ENCODE data around the gene PPARD. TPM values are rescaled to one million over a fixed set of nuclear protein-coding genes. Genes with fewer than 3 reads are reported as not detected.
"Not testable (repeated sequence)": the region's sequence is repeated elsewhere in the genome, so short reads cannot be mapped to it uniquely, and the experiment has no call there.

Gene PPARD
- total RNA-seq, 6 experiments from 2014 or later = 5.2 to 18.8 (median 5.9) TPM

DNA sequence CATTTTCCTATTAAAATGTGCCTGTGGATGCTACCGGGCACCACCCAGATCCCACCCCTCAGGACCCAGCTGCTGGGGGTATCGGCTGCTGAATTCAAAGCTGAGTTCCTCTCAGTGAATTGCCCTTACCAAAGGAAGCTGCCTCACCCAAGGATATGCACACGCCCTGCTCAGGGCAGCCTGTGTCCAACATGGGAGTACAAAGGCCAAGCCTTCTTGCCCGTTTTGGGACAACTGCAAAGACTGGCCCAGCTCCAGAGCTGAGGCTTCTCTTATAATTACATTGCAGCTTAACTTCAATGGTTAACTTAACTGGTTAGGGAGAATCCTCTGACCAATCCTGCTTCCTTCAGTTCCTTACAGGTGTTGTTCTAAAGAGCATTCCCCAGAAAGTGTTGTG, 89.9 kb downstream of the PPARD start:
- DNase-seq (no peak), ATAC-seq (peak in 3 of 4 donors; percentile 25 to 51 (median 31))
- H3K9me3 ChIP-seq = peaks cover 0 to 3% (median 0%) of the 10 kb centered on the region in 4 donors
- H3K27ac ChIP-seq = no peak overlapping the region
- no peak for TF ChIP-seq POLR2A (IDR thresholded peaks at IDR 0.05)
- TF ChIP-seq, protein P1, sequence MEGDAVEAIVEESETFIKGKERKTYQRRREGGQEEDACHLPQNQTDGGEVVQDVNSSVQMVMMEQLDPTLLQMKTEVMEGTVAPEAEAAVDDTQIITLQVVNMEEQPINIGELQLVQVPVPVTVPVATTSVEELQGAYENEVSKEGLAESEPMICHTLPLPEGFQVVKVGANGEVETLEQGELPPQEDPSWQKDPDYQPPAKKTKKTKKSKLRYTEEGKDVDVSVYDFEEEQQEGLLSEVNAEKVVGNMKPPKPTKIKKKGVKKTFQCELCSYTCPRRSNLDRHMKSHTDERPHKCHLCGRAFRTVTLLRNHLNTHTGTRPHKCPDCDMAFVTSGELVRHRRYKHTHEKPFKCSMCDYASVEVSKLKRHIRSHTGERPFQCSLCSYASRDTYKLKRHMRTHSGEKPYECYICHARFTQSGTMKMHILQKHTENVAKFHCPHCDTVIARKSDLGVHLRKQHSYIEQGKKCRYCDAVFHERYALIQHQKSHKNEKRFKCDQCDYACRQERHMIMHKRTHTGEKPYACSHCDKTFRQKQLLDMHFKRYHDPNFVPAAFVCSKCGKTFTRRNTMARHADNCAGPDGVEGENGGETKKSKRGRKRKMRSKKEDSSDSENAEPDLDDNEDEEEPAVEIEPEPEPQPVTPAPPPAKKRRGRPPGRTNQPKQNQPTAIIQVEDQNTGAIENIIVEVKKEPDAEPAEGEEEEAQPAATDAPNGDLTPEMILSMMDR (IDR thresholded peaks at IDR 0.05) = no peak
- H3K4me1 ChIP-seq = peaks cover 0 to 18% (median 4%) of the 10 kb centered on the region in 4 donors
- H3K4me3 ChIP-seq = no peak overlapping the region
- no peaks in the 10 kb centered on the region for H3K27me3 ChIP-seq
- H3K36me3 ChIP-seq = no peaks in the 10 kb centered on the region
- 44% methylated on average over 3 of the region's 4 CpGs for WGBS (ENCODE audit: insufficient coverage, low coverage, low lambda C conversion rate, missing lambda C conversion rate)
- intact Hi-C loops (cut with DNase I) = no loop called here

DNA sequence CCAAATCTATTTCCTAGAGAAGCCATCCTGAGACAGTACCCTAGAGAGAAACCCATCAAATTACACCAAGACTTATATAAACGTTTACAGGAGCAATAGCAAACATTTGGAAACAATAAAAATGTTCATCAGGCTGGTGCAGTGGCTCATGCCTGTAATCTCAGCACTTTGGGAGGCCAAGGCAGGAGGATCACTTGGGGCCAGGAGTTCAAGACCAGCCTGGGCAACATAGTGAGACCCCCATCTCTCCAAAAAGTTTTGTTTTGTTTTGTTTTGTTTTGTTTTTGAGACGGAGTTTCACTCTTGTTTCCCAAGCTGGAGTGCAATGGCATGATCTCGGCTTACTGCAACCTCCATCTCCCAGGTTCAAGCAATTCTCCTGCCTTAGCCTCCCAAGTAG, 90.3 kb downstream of the PPARD start:
- H3K36me3 ChIP-seq; H3K9me3 ChIP-seq; H3K27me3 ChIP-seq; H3K27ac ChIP-seq; H3K4me3 ChIP-seq; DNase-seq; intact Hi-C loops (cut with DNase I); ATAC-seq: not testable (repeated sequence)
- WGBS (ENCODE audit: insufficient coverage, low coverage, low lambda C conversion rate, missing lambda C conversion rate) = 56% methylated on average over 3 of the region's 3 CpGs
- peaks cover 0 to 18% (median 4%) of the 10 kb centered on the region in 4 donors for H3K4me1 ChIP-seq

DNA sequence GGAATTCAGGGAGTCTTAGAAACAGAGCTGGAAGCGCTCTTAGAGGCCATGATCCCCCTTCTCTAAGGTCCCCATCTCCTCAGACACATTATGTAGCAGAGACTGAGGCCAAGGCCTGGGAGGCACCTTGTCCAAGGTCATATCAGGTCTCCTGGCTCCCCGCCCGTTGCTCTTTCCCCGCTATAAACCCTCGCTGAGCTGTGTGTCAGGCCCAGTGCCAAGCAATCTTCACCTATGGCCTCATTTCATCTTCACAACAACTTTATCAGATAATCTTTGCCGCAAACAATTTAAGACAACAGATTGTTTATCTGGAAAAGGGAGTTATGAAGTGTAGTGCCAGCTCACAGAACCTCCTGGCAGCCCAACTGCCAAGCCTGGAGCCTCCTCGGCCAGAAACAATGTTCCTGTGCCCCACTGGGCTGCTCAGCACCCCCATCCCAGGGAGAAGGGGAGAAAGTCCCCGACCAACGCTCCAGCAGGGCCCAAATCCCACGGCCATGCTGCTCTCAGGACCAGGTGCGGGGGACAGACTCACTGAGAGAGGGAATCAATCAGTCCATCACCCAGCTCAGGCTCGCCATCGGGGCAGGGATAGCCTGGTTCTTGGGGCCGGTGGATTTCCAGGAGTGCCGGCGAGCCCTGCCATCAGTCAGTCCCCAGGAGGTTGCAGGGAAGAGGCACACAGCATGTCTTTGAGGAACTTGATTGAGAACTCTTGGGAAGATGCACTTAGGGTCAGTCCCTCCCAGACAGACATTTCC, 92.9 kb downstream of the PPARD start:
- Histone ChIP-seq H3K27me3 (no peaks in the 10 kb centered on the region), H3K9me3 (no peaks in the 10 kb centered on the region), H3K4me1 (peaks cover 0 to 5% (median 2%) of the 10 kb centered on the region in 4 donors), H3K36me3 (no peaks in the 10 kb centered on the region), H3K27ac (no peak overlapping the region), H3K4me3 (no peak overlapping the region)
- 45% methylated on average over 9 of the region's 16 CpGs for WGBS (ENCODE audit: insufficient coverage, low coverage, low lambda C conversion rate, missing lambda C conversion rate)
- intact Hi-C loops (cut with DNase I) = no loop called here
- peak; percentile 47 to 64 (median 56) for ATAC-seq
- no peak for DNase-seq
- TF ChIP-seq POLR2A (IDR thresholded peaks at IDR 0.05) = no peak
- TF ChIP-seq, protein P1 (IDR thresholded peaks at IDR 0.05) = no peak

DNA sequence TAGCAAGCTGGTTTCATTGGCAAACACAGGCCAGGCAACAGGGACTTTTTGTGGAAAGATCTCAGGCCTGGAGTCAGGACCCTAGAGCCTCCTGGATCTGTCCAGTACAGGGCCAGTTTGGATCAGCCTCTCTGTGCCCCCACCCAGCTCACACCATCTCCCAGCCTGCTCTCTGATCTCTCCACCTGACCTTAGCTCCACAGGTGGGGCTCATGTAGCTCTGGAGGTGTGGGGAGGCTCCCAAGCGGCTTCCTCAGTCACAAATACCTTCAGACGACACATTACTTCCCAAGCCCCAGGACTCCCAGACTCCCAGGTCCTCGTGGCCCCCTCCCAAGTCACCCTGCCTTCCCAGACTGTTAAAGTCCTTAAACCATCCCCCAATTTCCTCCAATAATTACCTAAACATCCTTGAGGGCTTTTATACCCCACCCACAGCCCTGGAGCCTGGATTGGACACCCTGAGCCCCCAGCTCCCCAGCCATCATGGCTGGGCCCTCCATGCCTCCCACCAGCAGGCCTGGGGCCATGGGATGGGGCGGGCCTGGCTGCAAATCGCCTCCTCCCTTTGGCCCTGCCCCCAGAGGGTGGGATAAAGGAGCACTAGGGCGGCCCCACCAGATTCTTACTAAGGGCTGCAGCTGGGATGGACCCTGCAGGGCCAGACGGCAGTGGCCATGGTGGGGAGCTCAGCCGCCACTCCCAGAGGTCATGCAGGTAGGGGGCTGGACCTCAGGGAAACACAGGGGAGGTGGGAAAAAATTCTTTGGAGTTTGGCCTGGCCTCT, 93.9 kb downstream of the PPARD start:
- H3K9me3 ChIP-seq = no peaks in the 10 kb centered on the region
- H3K4me1 ChIP-seq = peaks cover 0 to 5% (median 2%) of the 10 kb centered on the region in 4 donors
- no peaks in the 10 kb centered on the region for H3K27me3 ChIP-seq
- WGBS (ENCODE audit: insufficient coverage, low coverage, low lambda C conversion rate, missing lambda C conversion rate) = 85% methylated on average over 8 of the region's 8 CpGs
- intact Hi-C loops (cut with DNase I) = no loop called here
- no peak overlapping the region for H3K27ac ChIP-seq
- TF ChIP-seq, protein P1 (IDR thresholded peaks at IDR 0.05) = no peak
- no peak for TF ChIP-seq POLR2A (IDR thresholded peaks at IDR 0.05)
- H3K36me3 ChIP-seq = no peaks in the 10 kb centered on the region
- H3K4me3 ChIP-seq = no peak overlapping the region
- DNase-seq (no peak), ATAC-seq (no peak)

DNA sequence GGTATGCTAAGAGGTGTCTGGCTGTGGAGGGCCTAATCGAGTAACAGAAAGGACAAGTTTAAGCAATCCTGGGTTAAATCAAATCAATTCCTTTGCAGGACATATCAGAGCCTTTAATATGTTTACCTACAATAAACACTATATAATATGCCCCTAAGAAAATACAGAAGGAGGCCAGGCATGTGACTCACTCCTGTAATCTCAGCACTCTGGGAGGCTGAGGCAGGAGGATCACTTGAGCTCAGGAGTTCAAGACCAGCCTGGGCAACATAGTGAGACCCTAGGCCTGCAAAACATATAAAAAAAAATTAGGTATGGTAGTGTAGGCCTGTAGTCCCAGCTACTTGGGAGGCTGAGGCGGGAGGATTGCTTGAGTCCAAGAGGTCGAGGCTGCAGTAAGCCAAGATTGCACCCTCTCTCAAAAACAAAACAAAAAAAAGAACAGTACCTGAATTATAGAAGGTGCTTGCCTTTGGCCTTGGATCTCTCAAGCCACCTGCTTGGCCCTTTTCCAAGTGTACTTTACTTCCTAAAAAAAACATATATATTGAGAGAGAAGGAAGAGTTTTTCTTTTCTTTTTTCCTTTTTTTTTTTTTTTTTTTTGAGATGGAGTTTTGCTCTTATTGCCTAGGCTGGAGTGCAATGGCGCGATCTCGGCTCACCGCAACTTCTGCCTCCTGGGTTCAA, 96.2 kb downstream of the PPARD start:
- DNase-seq; H3K4me3 ChIP-seq; H3K27ac ChIP-seq; ATAC-seq; H3K27me3 ChIP-seq; intact Hi-C loops (cut with DNase I); H3K36me3 ChIP-seq; H3K9me3 ChIP-seq; H3K4me1 ChIP-seq: not testable (repeated sequence)
- 94% methylated on average over 7 of the region's 7 CpGs for WGBS (ENCODE audit: insufficient coverage, low coverage, low lambda C conversion rate, missing lambda C conversion rate)
